ENCODE measurements around the gene NME8.

DNA sequence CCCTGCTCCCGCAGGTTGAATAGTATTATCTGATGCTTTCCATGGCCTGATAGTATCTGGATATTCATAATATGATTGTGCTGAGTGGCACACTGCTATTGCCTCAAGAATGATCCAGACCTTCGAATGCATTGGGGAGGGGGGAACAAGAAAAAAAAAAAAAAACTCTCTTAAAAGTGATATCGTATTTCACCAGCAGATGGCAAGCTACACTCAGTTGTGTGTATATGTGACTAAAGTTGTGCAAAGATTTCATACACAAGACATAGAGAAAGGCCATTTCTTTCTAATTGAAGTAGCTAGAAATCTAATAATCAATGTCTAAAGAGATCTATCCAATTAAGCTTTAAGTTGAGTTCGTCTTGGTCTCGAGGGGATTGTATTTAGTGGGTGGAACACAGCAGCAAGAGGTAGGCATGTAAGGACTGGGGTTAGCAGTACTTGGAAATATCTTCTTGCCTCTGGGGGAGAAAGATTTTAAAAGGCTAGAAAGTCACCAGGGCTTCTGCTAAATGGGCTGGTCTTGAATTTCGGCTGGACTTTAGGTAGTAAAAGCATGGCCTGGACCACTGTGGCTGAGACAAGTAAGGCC, 52.9 kb downstream of the NME8 start:
- peak; percentile 78 for TF ChIP-seq CTCF (conservative IDR thresholded peaks at IDR 0.05)
- no peak for TF ChIP-seq ZFX (IDR thresholded peaks at IDR 0.05)
